GM21447 (cell line): ENCODE data around the gene ARHGAP42.

Experiments used
- ATAC-seq: cut with Tn5 transposase; IDR thresholded peaks from one replicate; pipeline ENCODE4 v1.9.1; 2021; ENCODE audit not compliant: unreplicated experiment

Gene ARHGAP42

GRCh38 chr11:100757646-100758045 is 70.6 kb downstream of the ARHGAP42 start:
- no peak for ATAC-seq

- no peak for ATAC-seq
Measured at GRCh38 chr11:100759106-100759505, 72.0 kb downstream of the ARHGAP42 start.

- ATAC-seq, result no peak
Measured at GRCh38 chr11:100759856-100760255, 72.8 kb downstream of the ARHGAP42 start.

- no peak for ATAC-seq
Measured at GRCh38 chr11:100760744-100761143, 73.7 kb downstream of the ARHGAP42 start.

- ATAC-seq, result no peak
Measured at GRCh38 chr11:100761841-100762240, 74.8 kb downstream of the ARHGAP42 start.

GRCh38 chr11:100766764-100767163 is 79.7 kb downstream of the ARHGAP42 start:
- no peak for ATAC-seq

- no peak for ATAC-seq
Measured at GRCh38 chr11:100769165-100769564, 82.1 kb downstream of the ARHGAP42 start.

GRCh38 chr11:100769617-100770016 is 82.5 kb downstream of the ARHGAP42 start:
- ATAC-seq, result no peak

GRCh38 chr11:100774132-100774531 is 87.0 kb downstream of the ARHGAP42 start:
- no peak for ATAC-seq

GRCh38 chr11:100774859-100775258 is 87.8 kb downstream of the ARHGAP42 start:
- ATAC-seq, result no peak

- no peak for ATAC-seq
Measured at GRCh38 chr11:100776212-100776896, 89.3 kb downstream of the ARHGAP42 start.

- ATAC-seq, result no peak
Measured at GRCh38 chr11:100777103-100777502, 90.0 kb downstream of the ARHGAP42 start.

GRCh38 chr11:100777736-100778135 is 90.6 kb downstream of the ARHGAP42 start:
- no peak for ATAC-seq

GRCh38 chr11:100778166-100778785 is 91.2 kb downstream of the ARHGAP42 start:
- ATAC-seq, result no peak

GRCh38 chr11:100780470-100780869 is 93.4 kb downstream of the ARHGAP42 start:
- ATAC-seq, result no peak

- no peak for ATAC-seq
Measured at GRCh38 chr11:100785148-100785983, 98.3 kb downstream of the ARHGAP42 start.

- ATAC-seq, result no peak
Measured at GRCh38 chr11:100788561-100789295, 101.6 kb downstream of the ARHGAP42 start.

- no peak for ATAC-seq
Measured at GRCh38 chr11:100789500-100789899, 102.4 kb downstream of the ARHGAP42 start.

- no peak for ATAC-seq
Measured at GRCh38 chr11:100790073-100790472, 103.0 kb downstream of the ARHGAP42 start.

- no peak for ATAC-seq
Measured at GRCh38 chr11:100791103-100791502, 104.0 kb downstream of the ARHGAP42 start.

- ATAC-seq, result no peak
Measured at GRCh38 chr11:100791860-100792259, 104.8 kb downstream of the ARHGAP42 start.
